ENCODE measurements around the gene LRP2.

DNA sequence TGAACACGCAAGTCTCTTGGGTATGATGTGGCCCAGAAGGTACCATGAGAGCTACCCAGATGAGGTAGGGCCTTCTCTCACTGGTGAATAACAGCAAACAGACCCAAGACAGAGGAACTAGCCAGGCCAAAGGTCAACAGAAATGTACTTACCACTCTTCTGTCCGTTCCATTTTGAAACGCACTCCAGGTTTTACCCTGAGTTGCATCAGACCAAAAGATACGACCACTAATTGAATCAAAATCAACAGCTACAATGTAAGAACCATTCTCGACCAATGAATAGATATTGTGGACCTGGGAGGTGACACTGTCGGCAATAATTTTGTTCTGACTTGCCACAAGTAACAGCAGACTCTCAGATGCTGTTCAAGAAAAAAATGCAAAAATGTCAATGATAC, 124.4 kb downstream of the LRP2 start:
- TF ChIP-seq, protein P1, sequence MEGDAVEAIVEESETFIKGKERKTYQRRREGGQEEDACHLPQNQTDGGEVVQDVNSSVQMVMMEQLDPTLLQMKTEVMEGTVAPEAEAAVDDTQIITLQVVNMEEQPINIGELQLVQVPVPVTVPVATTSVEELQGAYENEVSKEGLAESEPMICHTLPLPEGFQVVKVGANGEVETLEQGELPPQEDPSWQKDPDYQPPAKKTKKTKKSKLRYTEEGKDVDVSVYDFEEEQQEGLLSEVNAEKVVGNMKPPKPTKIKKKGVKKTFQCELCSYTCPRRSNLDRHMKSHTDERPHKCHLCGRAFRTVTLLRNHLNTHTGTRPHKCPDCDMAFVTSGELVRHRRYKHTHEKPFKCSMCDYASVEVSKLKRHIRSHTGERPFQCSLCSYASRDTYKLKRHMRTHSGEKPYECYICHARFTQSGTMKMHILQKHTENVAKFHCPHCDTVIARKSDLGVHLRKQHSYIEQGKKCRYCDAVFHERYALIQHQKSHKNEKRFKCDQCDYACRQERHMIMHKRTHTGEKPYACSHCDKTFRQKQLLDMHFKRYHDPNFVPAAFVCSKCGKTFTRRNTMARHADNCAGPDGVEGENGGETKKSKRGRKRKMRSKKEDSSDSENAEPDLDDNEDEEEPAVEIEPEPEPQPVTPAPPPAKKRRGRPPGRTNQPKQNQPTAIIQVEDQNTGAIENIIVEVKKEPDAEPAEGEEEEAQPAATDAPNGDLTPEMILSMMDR (IDR thresholded peaks at IDR 0.05; ENCODE audit: poor library complexity) = no peak
- TF ChIP-seq EZH2 (IDR thresholded peaks at IDR 0.05; ENCODE audit: borderline replicate concordance) (no peak), EZH2phosphoT487 (IDR thresholded peaks at IDR 0.05; ENCODE audit: low read depth, severe bottlenecking, unreplicated experiment) (no peak)

Measured in hepatocyte (in vitro differentiated cells).